HepG2 (cell line): Measurements from ENCODE around the gene CRLF1. TPM values are rescaled to one million over a fixed set of nuclear protein-coding genes. Genes with fewer than 3 reads are reported as not detected.
A peak's percentile ranks its signal among the peaks of the same experiment; 100 is the strongest.

Source experiments
- ELF3 ChIP-seq: IDR thresholded peaks from 2 replicates; pipeline ENCODE4 v1.6.1; 2016; ENCODE audit warnings: missing genetic modification reagents, missing compliant biosample characterization
- GABPB1 ChIP-seq: IDR thresholded peaks from 2 replicates; pipeline ENCODE4 v1.6.1; 2016; ENCODE audit warnings: mild to moderate bottlenecking, missing genetic modification reagents, moderate library complexity, missing compliant biosample characterization
- HCFC1 ChIP-seq: fragments of 150-350 bp; IDR thresholded peaks from 2 replicates; pipeline ENCODE4 v1.6.1; 2014; ENCODE audit warnings: low read depth, low read length
- HDAC1 ChIP-seq: sonication (generic); formaldehyde crosslinking; IDR thresholded peaks from 2 replicates; pipeline ENCODE4 v1.5.1; 2020; ENCODE audit warnings: mild to moderate bottlenecking, missing genetic modification reagents
- HOXA7 ChIP-seq: sonication (generic); formaldehyde crosslinking; IDR thresholded peaks from 2 replicates; pipeline ENCODE4 v1.8.1; 2022; ENCODE audit warnings: mild to moderate bottlenecking, missing genetic modification reagents, moderate library complexity
- LBX2 ChIP-seq: sonication (generic); formaldehyde crosslinking; IDR thresholded peaks from 2 replicates; pipeline ENCODE4 v1.5.0; 2020; ENCODE audit warnings: missing genetic modification reagents, mild to moderate bottlenecking, borderline replicate concordance
- NCOA2 ChIP-seq: sonication (generic); formaldehyde crosslinking; IDR thresholded peaks from 2 replicates; pipeline ENCODE4 v1.8.0; 2022; ENCODE audit warnings: inconsistent platforms
- PCBP2 ChIP-seq: fragments of 200-400 bp; formaldehyde crosslinking; optimal IDR thresholded peaks from 2 replicates; pipeline ENCODE3; 2018; ENCODE audit warnings: low read length, low read depth; ENCODE audit not compliant: poor library complexity, severe bottlenecking
- SKIL ChIP-seq: sonication (generic); formaldehyde crosslinking; IDR thresholded peaks from 2 replicates; pipeline ENCODE4 v1.8.0; 2022; ENCODE audit warnings: missing genetic modification reagents, mild to moderate bottlenecking, moderate library complexity, borderline replicate concordance
- SYNCRIP ChIP-seq: fragments of 200-400 bp; formaldehyde crosslinking; IDR thresholded peaks from 2 replicates; pipeline ENCODE4 v1.6.1; 2018; ENCODE audit warnings: mild to moderate bottlenecking, low read depth, low read length; ENCODE audit not compliant: insufficient read depth
- TBP ChIP-seq: sonication (generic); formaldehyde crosslinking; IDR thresholded peaks from 2 replicates; pipeline ENCODE4 v1.5.0; 2020; ENCODE audit warnings: missing genetic modification reagents
- XBP1 ChIP-seq: sonication (generic); formaldehyde crosslinking; IDR thresholded peaks from 2 replicates; pipeline ENCODE4 v1.5.0; 2020; ENCODE audit warnings: missing genetic modification reagents
- ZFP91 ChIP-seq: sonication (generic); formaldehyde crosslinking; IDR thresholded peaks from 2 replicates; pipeline ENCODE4 v1.9.0; 2022; ENCODE audit warnings: missing genetic modification reagents, mild to moderate bottlenecking, borderline replicate concordance
- ZNF407 ChIP-seq: sonication (generic); formaldehyde crosslinking; IDR thresholded peaks from one replicate; pipeline ENCODE4 v1.5.1; 2020; ENCODE audit warnings: mild to moderate bottlenecking, missing genetic modification reagents; ENCODE audit errors: not compliant biosample characterization
- ZNF652 ChIP-seq: IDR thresholded peaks from 2 replicates; pipeline ENCODE4 v1.6.1; 2016; ENCODE audit warnings: low read depth, borderline replicate concordance
- ZNF747 ChIP-seq: sonication (generic); formaldehyde crosslinking; IDR thresholded peaks from 2 replicates; pipeline ENCODE4 v1.8.1; 2023; ENCODE audit warnings: missing genetic modification reagents, mild to moderate bottlenecking, borderline replicate concordance
- ZNF768 ChIP-seq: sonication (generic); formaldehyde crosslinking; IDR thresholded peaks from 2 replicates; pipeline ENCODE4 v1.4.0; 2020; ENCODE audit warnings: missing genetic modification reagents
- polyA plus RNA-seq, 8 experiments: library from polyadenylated mRNA; depleted of rRNA in 3 of 8; stranded (reverse) in 7 of 8; unstranded in 1 of 8; fragments of >200 nt; fragmentation: Illumina TruSeq in 4 of 8; extraction: Trizol in 4 of 8; gene quantifications; 2 replicates each; pipeline versions ENCODE4 v1.2.1 to v1.2.3, GENCODE V29; 2011 to 2016; ENCODE audit warnings: low read depth in 4 of 8, missing spikeins in 1 of 8, mixed read lengths in 1 of 8; ENCODE audit not compliant: insufficient read depth in 1 of 8
- total RNA-seq, 5 experiments: library from RNA; depleted of rRNA; stranded (reverse); fragments of >200 nt; fragmentation: Illumina TruSeq; extraction: Trizol; gene quantifications; 2 replicates each; pipeline ENCODE4 v1.2.3, GENCODE V29; 2016; ENCODE audit warnings: low read depth in 1 of 5

The CRLF1 gene
- total and polyA plus RNA-seq, 2 of the 13 experiments (the other 11 are each of a cell fraction or from before 2014, with no cell fraction given): 217 to 296 TPM

- TF ChIP-seq SKIL (CRISPR knock-in tag) (peak; percentile 97), ZNF407 (CRISPR knock-in tag) (no peak), ZNF652 (CRISPR knock-in tag) (no peak), SYNCRIP (no peak), NCOA2 (peak; percentile 84), ELF3 (peak; percentile 51), PCBP2 (no peak), HOXA7 (CRISPR knock-in tag) (no peak), HDAC1 (CRISPR knock-in tag) (peak; percentile 94), ZNF768 (CRISPR knock-in tag) (peak; percentile 62; the same call in 1 of the 2 replicates), GABPB1 (CRISPR knock-in tag) (peak; percentile 87), ZNF747 (CRISPR knock-in tag) (no peak), XBP1 (CRISPR knock-in tag) (no peak), LBX2 (CRISPR knock-in tag) (no peak), ZFP91 (peak; percentile 62; the same call in 1 of the 2 replicates), HCFC1 (no peak), TBP (CRISPR knock-in tag) (no peak)
Observed at GRCh38 chr19:18610556-18611326, 4.1 kb upstream of the CRLF1 start (continued).
